GM21526 (cell line): ENCODE data around the gene EFNA1.
"Not testable (repeated sequence)": the region's sequence is repeated elsewhere in the genome, so short reads cannot be mapped to it uniquely, and the experiment has no call there.

Experiments used
- ATAC-seq: cut with Tn5 transposase; IDR thresholded peaks from one replicate; pipeline ENCODE4 v1.9.1; 2021; ENCODE audit warnings: moderate library complexity; ENCODE audit not compliant: unreplicated experiment, low FRiP score

EFNA1 gene

DNA sequence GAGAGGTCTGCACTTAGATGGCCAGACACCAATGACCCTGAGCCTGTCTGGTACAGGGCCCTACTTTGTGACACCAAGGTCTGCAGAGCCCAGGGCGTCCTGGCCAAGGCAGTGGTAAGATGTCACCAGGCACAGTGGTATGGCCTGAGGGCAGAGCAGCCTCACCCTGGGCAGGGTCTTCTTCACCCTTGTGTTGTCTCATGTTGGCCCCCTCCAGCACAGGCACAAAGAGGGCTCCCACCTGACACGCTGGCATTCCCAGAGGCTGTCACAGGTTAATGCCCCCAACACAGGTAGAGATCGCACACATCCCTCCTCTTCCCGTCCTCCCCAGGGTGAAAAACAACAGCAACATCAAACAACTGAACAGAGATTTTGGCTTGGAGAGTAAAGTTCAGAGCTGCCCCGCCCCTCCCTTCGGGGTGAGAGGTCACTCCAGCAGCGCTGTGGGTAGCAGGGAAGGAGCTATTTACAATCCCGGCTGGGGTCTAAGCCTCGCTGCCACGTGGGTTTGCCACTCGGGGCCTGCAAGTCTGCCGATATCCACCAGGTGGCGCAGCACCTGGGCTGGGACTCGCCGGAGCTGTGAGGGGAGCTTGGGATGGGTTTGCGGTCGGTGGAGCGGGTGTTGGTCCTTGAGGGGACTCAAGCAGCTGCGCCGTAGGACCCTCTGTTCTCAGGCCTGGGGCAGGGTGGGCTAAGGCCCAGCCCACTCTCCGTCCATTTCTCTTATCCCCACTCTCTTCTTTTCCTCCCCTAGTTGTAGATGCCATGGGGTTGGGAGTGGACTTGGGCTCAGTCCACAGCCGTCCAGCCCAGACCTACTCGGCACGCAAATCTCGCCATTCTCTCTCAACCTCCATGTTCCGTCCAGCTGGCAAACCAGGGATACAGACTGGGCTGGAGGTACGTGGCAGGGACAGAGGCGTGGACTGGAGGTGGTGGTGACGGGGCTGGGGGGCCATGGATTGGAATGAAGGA is 36.3 kb upstream of the EFNA1 start:
- no peak for ATAC-seq

DNA sequence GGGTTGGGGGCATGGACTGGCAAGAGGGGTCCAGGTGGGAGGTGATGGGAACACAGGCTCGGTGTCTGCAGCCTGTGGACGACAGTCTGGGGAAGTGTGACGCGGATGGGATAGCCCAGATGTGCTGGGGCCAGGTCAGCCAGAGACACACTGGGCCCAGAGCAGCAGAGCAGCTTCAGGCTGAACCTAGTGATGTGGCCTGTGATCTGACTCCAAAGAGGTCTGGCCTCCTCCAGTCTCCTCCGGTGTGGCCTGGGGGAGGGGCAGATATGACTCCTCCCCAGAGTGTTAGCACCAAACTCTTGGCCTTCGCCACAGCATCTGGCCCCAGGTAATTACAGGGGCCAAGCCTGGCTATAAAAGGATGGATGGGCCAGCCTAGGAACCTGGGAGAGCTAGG is 35.5 kb upstream of the EFNA1 start:
- ATAC-seq = no peak

DNA sequence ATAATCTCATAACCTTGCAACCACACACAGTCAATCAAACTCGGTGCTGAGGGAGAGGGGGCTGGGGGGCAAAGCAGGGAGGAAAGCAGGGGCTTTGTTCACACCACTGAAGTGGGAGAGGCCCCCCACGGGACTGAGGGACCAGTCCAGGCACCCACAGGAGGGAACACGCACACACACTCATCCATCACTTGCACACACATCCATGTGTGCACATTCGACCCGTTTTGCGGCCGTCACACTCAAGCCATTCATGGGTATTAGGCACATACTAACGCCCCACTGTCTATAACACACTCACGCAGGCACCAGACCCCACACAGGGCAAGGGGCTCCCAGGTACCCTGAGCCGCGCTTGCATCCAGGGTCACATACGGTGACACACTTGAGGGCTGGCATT is 35.0 kb upstream of the EFNA1 start:
- no peak for ATAC-seq

DNA sequence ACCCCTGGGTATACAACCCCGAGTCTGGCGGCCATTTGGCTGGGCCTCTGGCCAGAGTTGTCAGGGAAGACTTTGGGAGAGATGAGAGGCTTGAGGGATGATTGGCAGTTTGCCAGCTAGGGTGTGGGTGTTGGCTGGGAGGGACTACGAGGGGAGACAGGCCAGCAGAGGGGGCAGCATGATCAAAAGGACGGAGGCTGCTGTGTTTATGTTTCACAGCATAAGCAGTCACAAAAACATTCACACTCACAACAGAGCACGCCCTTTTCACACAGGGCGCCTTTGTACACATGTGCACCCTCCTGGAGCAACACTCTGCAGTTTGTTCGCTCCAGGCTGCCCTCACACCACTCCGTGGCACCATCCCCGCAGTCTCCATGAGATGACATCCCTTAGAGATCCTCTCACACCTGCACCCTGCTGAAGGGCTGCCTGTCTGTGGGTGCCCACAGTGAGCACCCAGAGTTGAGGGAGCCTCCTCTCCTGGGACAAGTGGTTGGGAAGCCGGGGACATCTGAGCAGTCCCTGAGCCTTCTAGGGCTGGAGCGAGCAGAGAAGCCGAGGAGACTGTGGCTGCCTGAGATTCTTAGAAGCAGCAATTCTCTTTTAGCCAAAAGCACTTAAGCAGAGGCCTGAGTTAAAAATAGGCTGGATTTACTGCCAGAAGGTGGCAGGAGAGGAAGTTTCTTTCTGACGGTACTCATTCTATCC is 33.6 kb upstream of the EFNA1 start:
- ATAC-seq = no peak

DNA sequence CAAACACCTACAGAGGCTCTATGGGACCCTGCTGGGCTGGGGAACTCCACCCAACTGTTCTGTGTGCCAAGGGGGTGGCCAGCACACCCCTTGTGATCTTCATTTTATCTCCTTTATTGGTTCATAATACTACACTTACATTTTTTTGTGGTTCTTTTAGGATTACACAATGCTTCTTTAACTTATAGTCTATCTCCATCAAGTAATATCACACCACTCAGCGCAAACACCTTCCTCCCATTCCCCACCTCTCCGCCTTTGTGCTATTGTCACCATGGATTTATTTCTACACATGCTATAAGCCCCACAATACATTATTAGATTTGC is 33.1 kb upstream of the EFNA1 start:
- ATAC-seq = no peak

DNA sequence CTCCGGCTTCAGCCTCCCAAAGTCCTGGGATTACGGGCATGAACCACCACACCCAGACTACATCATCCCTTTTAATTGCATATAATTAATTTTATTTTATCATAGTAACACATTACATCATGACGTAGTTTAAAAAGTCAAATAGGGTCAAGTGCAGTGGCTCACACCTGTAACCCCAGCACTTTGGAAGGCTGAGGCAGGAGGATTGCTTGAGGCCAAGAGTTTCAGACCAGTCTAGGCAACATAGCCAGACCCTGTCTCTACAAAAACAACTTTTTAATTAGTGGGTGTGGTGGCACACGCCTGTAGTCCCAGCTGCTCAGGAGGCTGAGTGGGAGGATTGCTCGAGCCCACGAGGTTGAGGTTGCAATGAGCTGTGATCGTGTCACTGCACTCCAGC is 28.3 kb upstream of the EFNA1 start:
- no peak for ATAC-seq

DNA sequence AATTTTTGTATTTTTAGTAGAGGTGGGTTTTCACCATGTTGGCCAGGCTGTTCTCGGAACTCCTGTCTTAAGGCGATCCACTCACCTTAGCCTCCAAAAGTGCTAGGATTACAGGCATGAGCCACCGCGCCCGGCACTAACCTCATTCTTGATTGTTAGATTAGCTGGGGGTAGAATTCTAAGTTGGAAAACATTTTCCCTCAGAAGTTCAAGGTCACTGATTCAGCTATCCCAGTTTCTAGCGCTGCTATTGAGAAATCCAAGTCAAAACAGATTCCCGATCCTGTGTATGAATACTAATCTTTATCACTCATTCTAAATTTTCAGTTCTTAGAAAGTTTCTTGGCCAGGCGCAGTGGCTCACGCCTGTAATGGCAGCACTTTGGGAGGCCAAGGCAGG is 24.4 kb upstream of the EFNA1 start:
- ATAC-seq = no peak

DNA sequence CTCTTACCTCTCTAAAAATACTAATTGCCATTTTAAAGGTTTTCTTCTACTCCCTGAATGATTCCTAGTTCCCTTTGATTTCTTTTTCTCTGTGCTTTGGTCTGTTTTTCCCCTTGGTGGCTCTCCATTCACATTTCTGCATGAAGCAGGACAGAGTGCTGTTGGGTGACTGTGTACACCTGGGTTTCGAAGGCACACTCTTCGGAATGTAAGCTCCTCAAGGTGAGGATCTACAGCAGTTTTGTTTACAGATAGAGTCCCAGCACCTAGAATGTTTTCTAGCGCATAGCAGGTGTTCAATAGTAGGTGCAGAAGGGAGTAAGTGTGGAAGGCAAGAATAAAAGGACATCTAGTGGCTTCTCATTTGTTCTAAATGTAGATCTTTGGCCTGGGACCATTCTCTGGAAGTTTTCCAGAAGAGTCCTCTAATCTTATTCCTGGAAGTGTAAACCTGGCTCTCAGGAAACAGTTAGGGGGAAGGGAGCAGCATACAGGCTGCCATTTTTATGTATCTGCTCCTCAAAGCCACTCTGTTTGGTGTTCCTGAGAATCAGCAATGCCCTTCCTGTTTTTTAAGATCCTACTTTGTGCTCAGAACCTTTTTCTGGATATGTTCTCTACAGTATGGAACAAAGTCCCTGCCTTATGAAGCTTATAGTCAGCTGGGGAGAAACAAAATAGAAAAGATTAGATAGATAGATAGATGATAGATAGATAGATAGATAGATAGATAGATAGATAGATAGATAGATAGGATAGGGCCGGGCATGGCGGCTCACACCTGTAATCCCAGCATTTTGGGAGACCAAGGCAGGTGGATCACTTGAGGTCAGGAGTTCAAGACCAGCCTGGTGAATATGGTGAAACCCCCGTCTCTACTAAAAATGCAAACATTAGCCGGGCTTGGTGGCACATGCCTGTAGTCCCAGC is 22.8 kb upstream of the EFNA1 start:
- ATAC-seq = no peak

DNA sequence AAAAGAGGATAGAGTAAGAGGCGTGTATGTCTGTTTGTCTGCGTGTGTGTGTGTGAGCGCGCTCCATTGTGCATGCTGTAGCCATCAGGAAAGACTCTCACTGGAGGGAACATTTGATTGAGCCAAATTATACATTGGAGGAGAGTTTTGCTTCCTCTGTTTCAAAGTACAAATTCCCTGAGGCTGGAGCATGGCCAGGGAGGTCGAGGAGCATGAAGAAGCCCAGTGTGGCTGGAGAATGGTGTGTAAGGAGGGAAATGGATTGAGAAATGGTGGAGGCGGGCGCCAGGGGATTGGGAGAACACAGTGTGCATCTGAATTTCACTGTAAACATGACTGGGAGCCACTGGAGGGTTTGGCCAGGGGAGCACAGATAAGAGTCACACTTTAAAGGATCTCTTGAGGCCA is 22.1 kb upstream of the EFNA1 start:
- no peak for ATAC-seq

DNA sequence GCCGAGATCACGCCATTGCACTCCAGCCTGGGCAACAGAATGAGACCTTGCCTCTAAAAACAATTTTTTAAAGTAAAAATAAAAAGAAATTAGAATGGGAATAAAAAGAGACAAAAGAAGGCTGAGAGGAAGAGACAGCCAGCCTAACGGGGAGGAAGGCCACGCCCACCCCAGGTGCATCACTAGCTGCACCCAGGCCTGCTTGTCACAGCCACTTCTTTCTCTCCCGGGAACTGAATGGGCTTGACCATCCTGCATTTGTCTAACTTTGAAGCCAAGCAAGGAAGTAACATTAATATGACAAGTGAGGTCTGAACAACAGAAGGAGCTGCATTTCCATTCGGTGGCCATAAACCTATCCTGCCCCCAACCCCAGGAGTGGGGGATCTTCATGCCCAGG is 20.8 kb upstream of the EFNA1 start:
- ATAC-seq = no peak

DNA sequence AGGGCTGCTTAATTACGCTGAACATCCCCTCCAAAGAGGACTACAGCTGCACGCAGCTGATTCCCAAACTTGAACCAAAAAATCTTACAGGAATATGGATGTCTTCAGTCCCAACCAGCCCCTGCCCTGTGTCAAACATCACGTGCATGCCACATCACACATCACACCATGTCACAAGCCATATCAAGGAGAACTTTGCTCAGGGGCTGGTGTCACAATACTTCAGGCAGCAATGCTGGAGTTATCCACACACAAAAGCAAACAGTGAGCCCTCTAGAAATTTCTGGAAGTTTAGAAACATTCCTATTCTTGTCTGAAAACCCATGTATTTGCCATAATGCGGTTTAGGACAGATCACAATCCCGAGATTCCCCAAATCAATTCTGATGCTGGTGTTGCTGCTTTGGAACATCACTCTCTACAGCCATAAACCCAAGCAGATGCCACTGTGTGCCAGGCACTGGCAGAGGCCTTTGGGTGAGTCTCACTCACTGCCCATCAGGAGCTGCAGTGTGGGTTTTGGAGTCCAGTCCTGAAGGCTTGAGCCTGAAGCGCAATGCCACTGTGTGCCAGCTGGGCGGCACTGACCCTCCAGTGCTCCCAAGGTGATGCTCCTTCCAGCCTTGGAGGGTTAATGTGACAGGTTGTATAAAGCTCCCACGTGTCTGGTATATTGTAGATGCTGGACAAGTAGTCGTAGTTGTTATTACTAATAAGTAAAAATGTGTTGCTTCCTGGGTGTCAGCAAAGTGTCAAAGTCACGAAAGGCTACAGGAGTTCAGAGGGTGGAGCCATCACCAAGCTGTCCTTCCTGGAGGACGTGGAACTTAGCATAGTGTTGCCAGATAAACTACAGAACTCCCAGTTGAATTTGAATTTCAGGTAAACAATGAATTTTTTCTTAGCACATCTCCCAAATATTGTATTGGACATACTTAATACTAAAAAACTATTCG is 20.1 kb upstream of the EFNA1 start:
- ATAC-seq = no peak

DNA sequence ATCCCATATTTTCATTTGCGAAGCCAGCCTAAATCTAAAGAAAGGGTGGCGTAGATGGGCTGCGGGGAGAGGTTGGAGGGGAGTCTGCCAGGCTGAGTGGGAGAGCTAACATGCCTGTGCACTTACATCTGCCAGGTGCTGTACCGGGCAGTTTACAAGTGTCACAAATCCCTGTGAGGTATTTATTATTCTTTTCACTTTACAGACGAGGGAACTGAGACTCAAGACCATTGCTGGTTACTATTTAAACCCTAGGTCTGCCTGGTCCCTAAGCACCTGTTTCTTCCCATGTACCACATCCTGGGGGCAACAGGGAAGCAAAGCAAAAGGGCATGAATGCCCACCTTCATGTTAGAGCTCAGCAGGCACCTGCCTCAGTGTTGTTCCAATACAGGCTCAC is 19.4 kb upstream of the EFNA1 start:
- ATAC-seq = no peak

DNA sequence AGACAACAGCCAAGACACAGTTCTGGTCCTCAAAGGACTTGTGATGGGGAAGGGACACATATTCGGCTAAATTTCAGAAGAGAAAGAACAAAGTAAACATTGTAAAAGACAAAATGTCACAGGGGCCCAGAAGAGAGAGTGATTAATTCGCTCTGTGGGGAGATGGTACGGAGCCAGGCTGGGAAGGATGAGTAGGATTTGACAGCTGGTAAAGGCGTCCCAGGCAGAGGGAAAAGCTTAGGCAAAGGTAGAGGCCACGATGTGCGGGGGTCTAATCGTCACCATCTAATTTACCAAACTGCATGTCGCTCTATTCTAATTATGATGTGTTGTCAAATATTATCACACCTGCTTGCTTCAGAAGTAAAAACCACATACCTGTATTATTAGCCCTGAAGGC is 17.3 kb upstream of the EFNA1 start:
- no peak for ATAC-seq

DNA sequence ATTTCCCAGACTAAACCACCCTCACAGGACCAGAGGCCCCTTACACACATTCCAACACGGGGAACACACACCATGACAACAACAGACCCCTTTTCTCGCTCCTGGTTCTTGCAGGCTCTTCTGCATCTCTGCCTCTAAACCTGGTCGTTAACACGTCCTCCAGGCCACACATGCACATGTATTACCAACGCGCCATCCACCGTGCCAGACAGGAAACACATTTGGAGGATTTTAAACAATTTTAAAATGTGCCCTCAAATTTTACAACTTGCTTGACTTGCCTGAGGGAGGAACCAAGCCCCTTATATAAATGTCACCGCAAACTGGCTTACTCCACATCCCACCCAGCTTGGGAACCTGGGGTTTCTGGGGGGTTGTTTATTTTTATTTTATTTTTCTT is 16.9 kb upstream of the EFNA1 start:
- no peak for ATAC-seq

DNA sequence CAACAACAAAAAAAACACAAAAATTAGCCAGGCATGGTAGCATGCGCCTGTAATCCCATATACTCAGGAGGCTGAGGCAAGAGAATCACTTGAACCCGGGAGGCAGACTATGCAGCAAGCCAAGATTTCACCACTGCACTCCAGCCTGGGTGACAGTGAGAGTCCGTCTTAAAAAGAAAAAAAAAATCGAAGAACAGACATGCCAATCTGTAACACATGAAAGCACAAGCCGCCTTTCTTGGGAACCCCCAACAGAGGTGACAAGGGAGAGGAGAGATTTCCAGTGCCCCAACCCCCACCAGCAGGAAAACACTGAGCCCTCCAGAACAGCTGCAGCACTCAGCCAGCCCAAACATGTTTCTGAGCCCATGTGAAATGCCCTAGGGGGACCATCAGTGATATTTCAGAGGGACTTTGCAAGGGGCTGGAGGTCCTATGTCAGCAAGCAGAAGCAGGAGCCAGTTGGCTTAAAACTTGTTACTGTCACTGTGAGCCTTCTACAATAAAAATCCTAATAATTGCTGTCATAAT is 14.2 kb upstream of the EFNA1 start:
- no peak for ATAC-seq

DNA sequence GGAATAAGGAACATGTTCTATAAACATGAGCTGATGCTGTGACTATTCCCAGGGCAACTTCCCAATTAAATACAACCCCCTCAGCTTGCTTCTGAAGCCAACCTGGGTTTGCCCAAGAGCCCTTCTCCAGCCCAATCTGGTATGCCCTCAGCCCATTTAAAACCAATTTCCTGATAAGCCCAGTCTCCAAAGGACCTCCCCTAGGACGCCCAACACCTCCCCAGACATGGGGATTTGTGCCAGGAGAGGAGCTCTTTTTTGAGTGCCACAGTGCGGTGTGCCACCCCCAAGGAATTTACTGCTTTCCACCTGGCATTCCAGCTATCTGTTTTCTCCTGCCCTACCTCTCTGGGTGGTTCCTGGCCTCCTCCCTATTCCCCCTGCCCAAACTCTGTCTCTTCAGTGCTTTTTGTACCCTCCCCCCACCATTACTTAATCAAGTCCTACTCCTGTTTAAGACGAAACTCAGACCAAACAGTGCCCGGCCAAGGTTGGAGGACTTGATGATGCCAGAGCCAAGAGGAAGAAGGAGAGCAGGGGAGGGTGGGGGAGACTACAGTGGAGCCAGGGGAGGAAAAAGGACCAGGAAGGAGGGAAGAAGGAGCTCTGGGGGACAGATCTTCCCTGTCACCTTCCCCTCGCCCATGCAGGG is 11.4 kb upstream of the EFNA1 start:
- ATAC-seq = no peak

DNA sequence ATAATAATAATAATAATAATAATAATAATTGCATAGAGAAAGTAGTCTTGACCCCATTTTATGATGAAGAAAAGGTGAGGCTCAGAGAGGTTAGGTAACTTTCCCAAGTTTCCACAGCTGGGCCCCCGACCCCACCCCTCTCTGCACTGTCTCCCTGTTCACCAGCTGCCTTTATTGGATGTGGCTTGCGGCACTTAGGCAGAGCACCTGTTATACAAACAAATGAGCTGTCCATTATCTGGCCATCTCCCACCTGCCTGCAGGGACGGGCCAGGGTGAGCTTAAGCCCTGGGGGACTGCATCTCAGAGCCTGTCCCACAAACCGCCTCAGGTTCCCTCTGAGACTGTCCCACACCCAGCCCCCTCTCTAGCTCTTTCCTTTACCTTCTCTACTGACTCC is 10.1 kb upstream of the EFNA1 start:
- no peak for ATAC-seq

DNA sequence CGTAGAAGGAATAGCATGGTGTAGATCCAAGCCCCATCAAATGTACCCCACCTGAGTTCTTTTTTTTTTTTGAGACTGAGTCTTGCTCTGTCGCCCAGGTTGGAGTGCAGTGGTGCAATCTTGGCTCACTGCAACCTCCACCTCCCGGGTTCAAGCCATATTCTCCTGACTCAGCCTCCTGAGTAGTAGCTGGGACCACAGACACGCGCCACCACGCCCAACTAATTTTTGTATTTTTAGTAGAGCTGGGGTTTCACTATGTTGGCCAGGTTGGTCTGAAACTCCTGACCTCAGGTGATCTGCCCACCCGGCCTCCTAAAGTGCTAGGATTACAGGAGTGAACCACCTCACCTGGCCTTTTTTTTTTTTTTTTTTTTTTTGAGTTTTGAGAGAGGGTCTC is 9.6 kb upstream of the EFNA1 start:
- ATAC-seq = not testable (repeated sequence)

DNA sequence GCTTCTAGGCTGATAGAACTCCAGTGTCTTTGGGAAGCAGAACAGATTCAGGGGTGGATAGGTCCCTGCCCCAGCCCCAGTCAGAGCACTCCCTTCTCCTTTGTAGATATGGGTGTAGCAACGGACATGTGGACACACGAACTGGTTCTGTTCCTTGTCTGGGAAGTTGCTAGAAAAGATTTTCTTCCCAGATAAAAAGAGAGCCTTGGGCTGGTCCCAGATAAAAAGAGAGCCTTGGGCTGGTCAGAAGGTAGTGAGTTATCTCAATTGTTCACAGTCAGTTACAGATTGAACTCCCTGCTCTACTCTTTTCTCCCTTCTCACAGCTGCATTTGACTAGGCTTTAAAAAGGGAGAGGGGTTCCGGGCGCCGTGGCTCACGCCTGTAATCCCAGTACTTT is 7.4 kb upstream of the EFNA1 start:
- no peak for ATAC-seq
